Esophagus squamous epithelium (tissue), 4 donors: Measurements from ENCODE around the gene SLC26A11.

Experiments used
- POLR2A ChIP-seq, 4 donors: fragments of 450-650 bp; IDR thresholded peaks; one replicate each; pipeline ENCODE4 v1.6.1; 2017; ENCODE audit warnings: antibody characterized with exemption in 4 of 4, mild to moderate bottlenecking in 4 of 4, moderate library complexity in 3 of 4
- TF ChIP-seq, protein P1 (sequence below), 6 experiments: fragments of 450-650 bp in 4 of 6; fragments of 200-600 bp in 2 of 6; sonication (generic) in 2 of 6; IDR thresholded peaks; one replicate each; pipeline ENCODE4 v1.5.1; 2016 to 2019; ENCODE audit warnings: antibody characterized with exemption in 6 of 6, mild to moderate bottlenecking in 4 of 6, moderate library complexity in 4 of 6

DNA sequence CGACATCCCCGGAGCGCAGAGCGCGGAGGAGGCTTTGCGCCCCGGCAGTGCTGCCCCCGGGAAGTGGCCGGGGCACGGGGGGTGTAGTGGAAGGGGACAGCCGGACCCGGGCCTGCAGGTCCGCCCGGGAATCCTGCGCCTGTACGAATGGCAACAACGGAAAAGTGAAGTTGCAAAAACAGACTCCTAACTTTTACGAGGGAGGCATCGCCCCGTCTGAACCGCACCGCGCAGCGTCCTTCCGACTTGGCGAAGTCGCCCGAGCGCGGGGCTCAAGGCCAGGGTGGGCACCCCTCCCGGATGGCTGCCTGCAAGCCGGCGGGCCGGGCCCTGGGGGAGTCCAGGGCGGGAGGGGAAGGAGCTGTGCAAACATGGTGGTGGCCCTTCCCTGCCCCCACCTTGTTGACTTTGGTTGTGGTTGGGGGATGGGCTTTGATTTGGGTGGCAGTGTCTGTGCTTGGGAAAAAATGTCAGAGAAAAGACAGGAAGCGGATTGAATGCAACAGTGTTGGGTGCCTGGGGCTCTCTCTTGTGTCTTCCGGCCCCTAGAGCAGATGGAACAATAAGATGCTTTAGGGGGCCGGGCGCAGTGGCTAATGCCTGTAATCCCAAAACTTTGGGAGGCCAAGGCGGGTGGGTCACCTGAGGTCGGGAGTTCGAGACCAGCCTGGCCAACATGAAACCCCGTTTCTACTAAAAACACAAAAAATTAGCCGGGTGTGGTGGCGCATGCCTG, 41.1 kb downstream of the SLC26A11 start:
- TF ChIP-seq, protein P1, sequence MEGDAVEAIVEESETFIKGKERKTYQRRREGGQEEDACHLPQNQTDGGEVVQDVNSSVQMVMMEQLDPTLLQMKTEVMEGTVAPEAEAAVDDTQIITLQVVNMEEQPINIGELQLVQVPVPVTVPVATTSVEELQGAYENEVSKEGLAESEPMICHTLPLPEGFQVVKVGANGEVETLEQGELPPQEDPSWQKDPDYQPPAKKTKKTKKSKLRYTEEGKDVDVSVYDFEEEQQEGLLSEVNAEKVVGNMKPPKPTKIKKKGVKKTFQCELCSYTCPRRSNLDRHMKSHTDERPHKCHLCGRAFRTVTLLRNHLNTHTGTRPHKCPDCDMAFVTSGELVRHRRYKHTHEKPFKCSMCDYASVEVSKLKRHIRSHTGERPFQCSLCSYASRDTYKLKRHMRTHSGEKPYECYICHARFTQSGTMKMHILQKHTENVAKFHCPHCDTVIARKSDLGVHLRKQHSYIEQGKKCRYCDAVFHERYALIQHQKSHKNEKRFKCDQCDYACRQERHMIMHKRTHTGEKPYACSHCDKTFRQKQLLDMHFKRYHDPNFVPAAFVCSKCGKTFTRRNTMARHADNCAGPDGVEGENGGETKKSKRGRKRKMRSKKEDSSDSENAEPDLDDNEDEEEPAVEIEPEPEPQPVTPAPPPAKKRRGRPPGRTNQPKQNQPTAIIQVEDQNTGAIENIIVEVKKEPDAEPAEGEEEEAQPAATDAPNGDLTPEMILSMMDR (IDR thresholded peaks at IDR 0.05) = no peak
- peak in 1 of 4 donors; percentile 3 for TF ChIP-seq POLR2A (IDR thresholded peaks at IDR 0.05)
